Left ventricle myocardium inferior (tissue), 1 donor: Measurements from ENCODE around the gene RAD51B. TPM values are rescaled to one million over a fixed set of nuclear protein-coding genes. Genes with fewer than 3 reads are reported as not detected.
A peak's percentile ranks its signal among the peaks of the same experiment; 100 is the strongest.

ENCODE experiments used
- DNase-seq: peaks from one replicate; pipeline ENCODE4 v3.0.0-alpha.2; 2020
- H3K27ac ChIP-seq: fragments of 200-600 bp; replicated peaks from 2 replicates; pipeline ENCODE4 v1.8.0; 2021
- H3K27me3 ChIP-seq: fragments of 200-600 bp; 2 replicates; pipeline ENCODE4 v1.8.0; 2021; ENCODE audit warnings: low read depth
- H3K36me3 ChIP-seq: fragments of 200-600 bp; 2 replicates; pipeline ENCODE4 v1.8.0; 2021
- H3K4me1 ChIP-seq: fragments of 200-600 bp; 2 replicates; pipeline ENCODE4 v1.8.0; 2021
- H3K4me3 ChIP-seq: fragments of 200-600 bp; 2 replicates; pipeline ENCODE4 v1.8.0; 2021; ENCODE audit warnings: mild to moderate bottlenecking, moderate library complexity
- H3K9me3 ChIP-seq: fragments of 200-600 bp; replicated peaks from 2 replicates; pipeline ENCODE4 v1.8.0; 2021
- CTCF ChIP-seq: fragments of 200-600 bp; IDR thresholded peaks from 2 replicates; pipeline ENCODE4 v1.8.0; 2021; ENCODE audit warnings: antibody characterized with exemption, mild to moderate bottlenecking, borderline replicate concordance
- intact Hi-C: fragments of 100-400 bp; cut with micrococcal nuclease; formaldehyde crosslinking; loops from one replicate; pipeline ENCODE4 v1.11.0; 2022
- total RNA-seq: library from RNA; stranded (reverse); fragmentation: NEBNext Ultra II Directional; extraction: Animal tissue kit (Norgen Biotek cat#: 25700); gene quantifications from one replicate; pipeline ENCODE4 v1.2.1, GENCODE V29; 2021
- donor health status: DM: no; HTN: yes; CAD: no; lungs with severe emphysema.

RAD51B gene
- total RNA-seq, 1 donor from 2014 or later = 2.4 TPM

- H3K9me3 ChIP-seq = peaks cover 27% of the 10 kb centered on the region
- H3K36me3 ChIP-seq = no peaks in the 10 kb centered on the region
- no peak for TF ChIP-seq CTCF
- peak overlapping the region; percentile 80 for H3K27ac ChIP-seq
- DNase-seq = no peak
- H3K4me1 ChIP-seq = peaks cover 47% of the 10 kb centered on the region
- intact Hi-C loops = no loop called here
- H3K27me3 ChIP-seq = no peaks in the 10 kb centered on the region
- H3K4me3 ChIP-seq = no peak overlapping the region
Observed at GRCh38 chr14:68638141-68638999, 818.8 kb downstream of the RAD51B start.

- Histone ChIP-seq H3K36me3 (no peaks in the 10 kb centered on the region), H3K4me1 (peaks cover 39% of the 10 kb centered on the region), H3K27me3 (no peaks in the 10 kb centered on the region), H3K27ac (peak overlapping the region; percentile 80), H3K4me3 (no peak overlapping the region), H3K9me3 (peaks cover 27% of the 10 kb centered on the region)
- intact Hi-C loops = no loop called here
- TF ChIP-seq CTCF = no peak
- DNase-seq = no peak
Observed at GRCh38 chr14:68639000-68639757, 819.6 kb downstream of the RAD51B start.

GRCh38 chr14:68639758-68640574 is 820.4 kb downstream of the RAD51B start:
- H3K9me3 ChIP-seq = peaks cover 27% of the 10 kb centered on the region
- no peaks in the 10 kb centered on the region for H3K36me3 ChIP-seq
- no peak overlapping the region for H3K4me3 ChIP-seq
- TF ChIP-seq CTCF = no peak
- H3K27ac ChIP-seq = peak overlapping the region; percentile 80
- peaks cover 39% of the 10 kb centered on the region for H3K4me1 ChIP-seq
- no peak for DNase-seq
- intact Hi-C loops = loop anchor here (10.0 kb wide), 1 partner anchor 385 kb away; no protein-coding TSS in a partner anchor
- no peaks in the 10 kb centered on the region for H3K27me3 ChIP-seq

DNA sequence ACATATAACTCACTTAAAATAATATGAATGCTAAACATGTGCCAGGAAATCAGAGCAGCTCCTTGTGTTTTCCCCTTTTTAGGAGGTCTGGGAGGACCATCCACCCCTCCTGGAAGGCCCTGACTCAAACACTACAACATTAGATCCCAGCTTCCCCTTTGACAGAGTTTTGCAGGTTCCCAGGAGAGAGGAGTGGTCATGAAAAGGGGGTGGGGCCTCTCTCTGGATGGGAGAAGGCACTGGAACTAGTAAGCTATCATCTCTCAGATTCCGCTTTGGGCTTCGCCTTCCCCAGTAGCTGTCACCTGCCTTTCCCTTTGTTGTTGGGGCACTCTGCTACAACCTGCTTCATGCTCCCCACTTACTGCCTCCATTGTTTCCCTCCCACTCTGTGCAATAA is 824.1 kb downstream of the RAD51B start:
- DNase-seq = no peak
- no peak overlapping the region for H3K27ac ChIP-seq
- H3K36me3 ChIP-seq = no peaks in the 10 kb centered on the region
- peaks cover 34% of the 10 kb centered on the region for H3K4me1 ChIP-seq
- TF ChIP-seq CTCF = no peak
- H3K4me3 ChIP-seq = no peak overlapping the region
- peaks cover 27% of the 10 kb centered on the region for H3K9me3 ChIP-seq
- intact Hi-C loops = loop anchor here (10.0 kb wide), 1 partner anchor 389 kb away; no protein-coding TSS in a partner anchor
- H3K27me3 ChIP-seq = no peaks in the 10 kb centered on the region

DNA sequence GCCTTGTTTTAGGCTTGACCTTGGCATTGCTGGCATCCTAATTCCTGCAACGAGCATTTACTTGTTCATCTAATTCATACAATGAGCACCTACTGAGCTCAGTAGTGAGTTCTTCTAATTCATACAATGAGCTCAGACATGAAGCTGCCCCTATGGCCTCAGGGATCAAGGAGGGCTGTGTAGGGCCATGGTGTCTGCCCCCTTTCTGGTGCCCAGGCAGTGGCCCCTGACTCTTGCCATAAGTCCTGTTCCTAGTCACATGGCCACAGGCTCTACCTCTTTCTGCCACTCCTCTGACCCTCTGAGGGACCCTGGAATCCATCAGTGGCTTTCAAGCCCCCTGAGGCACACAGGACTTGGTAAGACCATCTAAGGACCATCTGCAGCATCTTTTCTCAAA is 824.5 kb downstream of the RAD51B start:
- no peaks in the 10 kb centered on the region for H3K27me3 ChIP-seq
- no peak overlapping the region for H3K4me3 ChIP-seq
- no peak for DNase-seq
- peaks cover 27% of the 10 kb centered on the region for H3K9me3 ChIP-seq
- intact Hi-C loops = loop anchor here (10.0 kb wide), 1 partner anchor 389 kb away; no protein-coding TSS in a partner anchor
- peaks cover 30% of the 10 kb centered on the region for H3K4me1 ChIP-seq
- H3K27ac ChIP-seq = no peak overlapping the region
- TF ChIP-seq CTCF = no peak
- H3K36me3 ChIP-seq = no peaks in the 10 kb centered on the region
